GM15510 (cell line): ENCODE data around the gene PRRX1.

Source experiments
- POLR2A ChIP-seq: IDR thresholded peaks from 3 replicates; pipeline ENCODE4 v1.6.1; 2011; ENCODE audit warnings: borderline replicate concordance; ENCODE audit not compliant: insufficient read length; ENCODE audit errors: extremely low read depth

PRRX1 gene

GRCh38 chr1:170664093-170664827 is at the start of gene PRRX1:
Gene PRRX1 (plus strand): TSS chr1:170664131. CDS start chr1:170664219, 88 bp downstream.
- TF ChIP-seq POLR2A, result no peak

GRCh38 chr1:170617591-170618330 is 46.2 kb upstream of the PRRX1 start:
- TF ChIP-seq POLR2A, result no peak

- no peak for TF ChIP-seq POLR2A
These were observed 45.5 kb upstream of the PRRX1 start for GRCh38 chr1:170618421-170618820.

GRCh38 chr1:170619241-170620028 is 44.5 kb upstream of the PRRX1 start:
- no peak for TF ChIP-seq POLR2A

- no peak for TF ChIP-seq POLR2A
These were observed 43.8 kb upstream of the PRRX1 start for GRCh38 chr1:170620164-170620563.

GRCh38 chr1:170623171-170623570 is 40.8 kb upstream of the PRRX1 start:
- no peak for TF ChIP-seq POLR2A

- no peak for TF ChIP-seq POLR2A
These were observed 39.8 kb upstream of the PRRX1 start for GRCh38 chr1:170624146-170624545.

- no peak for TF ChIP-seq POLR2A
These were observed 33.0 kb upstream of the PRRX1 start for GRCh38 chr1:170630977-170631376.

- no peak for TF ChIP-seq POLR2A
These were observed 29.6 kb upstream of the PRRX1 start for GRCh38 chr1:170634293-170634692.

GRCh38 chr1:170634824-170635410 is 29.0 kb upstream of the PRRX1 start:
- TF ChIP-seq POLR2A, result no peak

- TF ChIP-seq POLR2A, result no peak
These were observed 23.4 kb upstream of the PRRX1 start for GRCh38 chr1:170640581-170640980.

- no peak for TF ChIP-seq POLR2A
These were observed 6.6 kb upstream of the PRRX1 start for GRCh38 chr1:170657275-170657853.

- no peak for TF ChIP-seq POLR2A
These were observed 4.4 kb upstream of the PRRX1 start for GRCh38 chr1:170659399-170660035.

- TF ChIP-seq POLR2A, result no peak
These were observed 3.6 kb upstream of the PRRX1 start for GRCh38 chr1:170660281-170660713.
